Naive thymus-derived CD8-positive, alpha-beta T cell (primary cell): ENCODE measurements around the gene PPIL6. TPM values are rescaled to one million over a fixed set of nuclear protein-coding genes. Genes with fewer than 3 reads are reported as not detected.

Experiments used
- ATAC-seq, 2 donors: fragments of 150-1000 bp; cut with Tn5 transposase in 1 of 2; sonication (Bioruptor Pico), chemical (Tn5 transposase) in 1 of 2; 1 replicate in 1 of 2; 2 replicates in 1 of 2; pipeline ENCODE4 v1.10.0; 2021; ENCODE audit warnings: mild to moderate bottlenecking in 2 of 2, moderate library complexity in 2 of 2
- POLR2A ChIA-PET: fragments of 350-600 bp; sonication (Branson Sonifier 250); formaldehyde crosslinking; loops from one replicate; lab custom pipeline; 2021; ENCODE audit warnings: antibody characterized with exemption; lab: Charles Lee
- DNase-seq, 10 donors: peaks; one replicate each; pipeline versions ENCODE4 v3.0.0 to v3.0.0-alpha.2; 2020 to 2022
- H3K27ac Mint-ChIP-seq, 10 donors: one replicate each; pipeline ENCODE4 v1.8.0; 2020 to 2022; ENCODE audit warnings: mild to moderate bottlenecking in 10 of 10, mixed read lengths in 10 of 10, moderate library complexity in 4 of 10, inconsistent platforms in 1 of 10
- H3K27me3 Mint-ChIP-seq, 5 donors: one replicate each; pipeline ENCODE4 v1.8.0; 2021 to 2022; ENCODE audit warnings: mixed read lengths in 5 of 5
- H3K36me3 Mint-ChIP-seq, 3 donors: one replicate each; pipeline ENCODE4 v1.8.0; 2020 to 2022; ENCODE audit warnings: mixed read lengths in 3 of 3, mild to moderate bottlenecking in 2 of 3, inconsistent platforms in 1 of 3
- H3K4me1 Mint-ChIP-seq, 4 donors: one replicate each; pipeline ENCODE4 v1.8.0; 2021 to 2022; ENCODE audit warnings: mixed read lengths in 4 of 4
- H3K4me3 Mint-ChIP-seq, 10 donors: one replicate each; pipeline ENCODE4 v1.8.0; 2020 to 2022; ENCODE audit warnings: mild to moderate bottlenecking in 10 of 10, mixed read lengths in 10 of 10, moderate library complexity in 6 of 10, inconsistent platforms in 1 of 10
- H3K9me3 Mint-ChIP-seq, 9 donors: one replicate each; pipeline ENCODE4 v1.8.0; 2020 to 2022; ENCODE audit warnings: mixed read lengths in 9 of 9, mild to moderate bottlenecking in 3 of 9, inconsistent platforms in 1 of 9, moderate library complexity in 1 of 9
- polyA plus RNA-seq, 3 donors: library from polyadenylated mRNA; unstranded; fragments of 300-500 nt; fragmentation: Illumina TruSeq; gene quantifications; one replicate each; pipeline ENCODE4 v1.2.3, GENCODE V29; 2021
- total RNA-seq, 8 experiments: library from RNA in 2 of 8; stranded (reverse) in 2 of 8; gene quantifications; one replicate each; pipeline ENCODE4 v1.2.3 and lab custom pipeline; 2021 to 2026

PPIL6 gene
- total and polyA plus RNA-seq, 5 experiments from 2014 or later = 0.25 to 1.7 (median 0.66) TPM

GRCh38 chr6:109420751-109421150 is 19.7 kb downstream of the PPIL6 start:
- Mint-ChIP-seq H3K36me3 (no peaks in the 10 kb centered on the region), H3K27me3 (peaks cover 0 to 2% (median 0%) of the 10 kb centered on the region in 5 donors), H3K27ac (peak overlapping the region in 1 of 10 donors; percentile 16), H3K4me3 (no peak overlapping the region), H3K9me3 (no peaks in the 10 kb centered on the region), H3K4me1 (peaks cover 0 to 4% (median 0%) of the 10 kb centered on the region in 4 donors)
- DNase-seq (no peak), ATAC-seq (no peak)
- POLR2A ChIA-PET = interaction anchor here (0.5 kb wide), 1 partner anchor 970 kb away, joined by 4 read pairs; no protein-coding TSS in a partner anchor

- no peaks in the 10 kb centered on the region for H3K9me3 Mint-ChIP-seq
- no peak overlapping the region for H3K4me3 Mint-ChIP-seq
- no peak for DNase-seq
- POLR2A ChIA-PET = no interaction called here
- H3K4me1 Mint-ChIP-seq = no peaks in the 10 kb centered on the region
- no peaks in the 10 kb centered on the region for H3K27me3 Mint-ChIP-seq
- no peak for ATAC-seq
- H3K36me3 Mint-ChIP-seq = no peaks in the 10 kb centered on the region
- no peak overlapping the region for H3K27ac Mint-ChIP-seq
Measured at GRCh38 chr6:109417646-109418045, 22.8 kb downstream of the PPIL6 start.

- POLR2A ChIA-PET = no interaction called here
- Mint-ChIP-seq H3K36me3 (no peaks in the 10 kb centered on the region), H3K9me3 (peaks cover 0 to 5% (median 0%) of the 10 kb centered on the region in 9 donors), H3K4me3 (no peak overlapping the region), H3K27ac (no peak overlapping the region), H3K27me3 (peaks cover 0 to 2% (median 0%) of the 10 kb centered on the region in 5 donors), H3K4me1 (no peaks in the 10 kb centered on the region)
- ATAC-seq (no peak), DNase-seq (no peak)
Measured at GRCh38 chr6:109411034-109411433, 29.4 kb downstream of the PPIL6 start.

GRCh38 chr6:109406196-109406595 is 34.2 kb downstream of the PPIL6 start:
- Mint-ChIP-seq H3K36me3 (no peaks in the 10 kb centered on the region), H3K27me3 (peaks cover 0 to 2% (median 0%) of the 10 kb centered on the region in 5 donors), H3K4me1 (no peaks in the 10 kb centered on the region), H3K27ac (no peak overlapping the region), H3K9me3 (peaks cover 0 to 5% (median 0%) of the 10 kb centered on the region in 9 donors), H3K4me3 (no peak overlapping the region)
- no peak for ATAC-seq
- POLR2A ChIA-PET = no interaction called here
- no peak for DNase-seq

GRCh38 chr6:109397020-109397419 is 43.4 kb downstream of the PPIL6 start:
- H3K27ac Mint-ChIP-seq = no peak overlapping the region
- H3K27me3 Mint-ChIP-seq = no peaks in the 10 kb centered on the region
- H3K4me3 Mint-ChIP-seq = no peak overlapping the region
- peaks cover 0 to 6% (median 3%) of the 10 kb centered on the region in 4 donors for H3K4me1 Mint-ChIP-seq
- POLR2A ChIA-PET = no interaction called here
- H3K9me3 Mint-ChIP-seq = no peaks in the 10 kb centered on the region
- peaks cover 0 to 2% (median 0%) of the 10 kb centered on the region in 3 donors for H3K36me3 Mint-ChIP-seq
- ATAC-seq = no peak
- DNase-seq = no peak

- DNase-seq = no peak
- no peaks in the 10 kb centered on the region for H3K9me3 Mint-ChIP-seq
- ATAC-seq = no peak
- H3K4me1 Mint-ChIP-seq = peaks cover 2 to 12% (median 6%) of the 10 kb centered on the region in 4 donors
- peaks cover 0 to 2% (median 0%) of the 10 kb centered on the region in 3 donors for H3K36me3 Mint-ChIP-seq
- H3K27me3 Mint-ChIP-seq = no peaks in the 10 kb centered on the region
- POLR2A ChIA-PET = no interaction called here
- H3K4me3 Mint-ChIP-seq = no peak overlapping the region
- no peak overlapping the region for H3K27ac Mint-ChIP-seq
Measured at GRCh38 chr6:109396046-109396718, 44.2 kb downstream of the PPIL6 start.

GRCh38 chr6:109393886-109394281 is 46.5 kb downstream of the PPIL6 start:
- H3K27ac Mint-ChIP-seq = no peak overlapping the region
- H3K4me3 Mint-ChIP-seq = no peak overlapping the region
- no peaks in the 10 kb centered on the region for H3K9me3 Mint-ChIP-seq
- POLR2A ChIA-PET = no interaction called here
- DNase-seq (no peak), ATAC-seq (no peak)
- peaks cover 0 to 2% (median 0%) of the 10 kb centered on the region in 3 donors for H3K36me3 Mint-ChIP-seq
- no peaks in the 10 kb centered on the region for H3K27me3 Mint-ChIP-seq
- peaks cover 7 to 20% (median 13%) of the 10 kb centered on the region in 4 donors for H3K4me1 Mint-ChIP-seq

- Mint-ChIP-seq H3K27ac (no peak overlapping the region), H3K36me3 (no peaks in the 10 kb centered on the region), H3K27me3 (no peaks in the 10 kb centered on the region), H3K4me3 (no peak overlapping the region), H3K9me3 (no peaks in the 10 kb centered on the region), H3K4me1 (peaks cover 7 to 20% (median 13%) of the 10 kb centered on the region in 4 donors)
- ATAC-seq = no peak
- POLR2A ChIA-PET = interaction anchor here (1.1 kb wide), 1 partner anchor 10 kb away, joined by 3 read pairs; no protein-coding TSS in a partner anchor
- no peak for DNase-seq
Measured at GRCh38 chr6:109393157-109393885, 47.1 kb downstream of the PPIL6 start.

GRCh38 chr6:109389650-109390274 is 50.7 kb downstream of the PPIL6 start:
- H3K27ac Mint-ChIP-seq = no peak overlapping the region
- no peaks in the 10 kb centered on the region for H3K36me3 Mint-ChIP-seq
- POLR2A ChIA-PET = no interaction called here
- H3K27me3 Mint-ChIP-seq = no peaks in the 10 kb centered on the region
- no peak for ATAC-seq
- DNase-seq = no peak
- H3K9me3 Mint-ChIP-seq = no peaks in the 10 kb centered on the region
- no peak overlapping the region for H3K4me3 Mint-ChIP-seq
- peaks cover 7 to 29% (median 17%) of the 10 kb centered on the region in 4 donors for H3K4me1 Mint-ChIP-seq

GRCh38 chr6:109388265-109388664 is 52.2 kb downstream of the PPIL6 start:
- H3K9me3 Mint-ChIP-seq = no peaks in the 10 kb centered on the region
- DNase-seq (no peak), ATAC-seq (no peak)
- H3K4me1 Mint-ChIP-seq = peaks cover 7 to 40% (median 22%) of the 10 kb centered on the region in 4 donors
- no peaks in the 10 kb centered on the region for H3K27me3 Mint-ChIP-seq
- H3K36me3 Mint-ChIP-seq = no peaks in the 10 kb centered on the region
- no peak overlapping the region for H3K27ac Mint-ChIP-seq
- no peak overlapping the region for H3K4me3 Mint-ChIP-seq
- POLR2A ChIA-PET = interaction anchor here (0.9 kb wide), 1 partner anchor 651 kb away, joined by 4 read pairs; no protein-coding TSS in a partner anchor

- no peaks in the 10 kb centered on the region for H3K27me3 Mint-ChIP-seq
- peak overlapping the region; percentile 94 to 99 (median 98) for H3K4me3 Mint-ChIP-seq
- DNase-seq (no peak), ATAC-seq (no peak)
- POLR2A ChIA-PET = interaction anchor here (0.6 to 4.6 kb wide), 25 partner anchors 9 to 1431 kb away, joined by 3 to 68 read pairs (median 5); partner anchors contain the start of genes AK9, CDK19, CEP57L1 and FIG4
- no peaks in the 10 kb centered on the region for H3K9me3 Mint-ChIP-seq
- H3K36me3 Mint-ChIP-seq = peaks cover 0 to 10% (median 0%) of the 10 kb centered on the region in 3 donors
- H3K4me1 Mint-ChIP-seq = peaks cover 12 to 50% (median 38%) of the 10 kb centered on the region in 4 donors
- peak overlapping the region; percentile 94 to 100 (median 99) for H3K27ac Mint-ChIP-seq
Measured at GRCh38 chr6:109383438-109383940, 56.9 kb downstream of the PPIL6 start.
